Measurements from ENCODE around the gene AQR.
"Not testable (repeated sequence)": the region's sequence is repeated elsewhere in the genome, so short reads cannot be mapped to it uniquely, and the experiment has no call there.

Gene AQR

GRCh38 chr15:34941831-34942230 lies 27.7 kb downstream of the AQR start:
- H3K79me2 ChIP-seq (ENCODE audit: control insufficient read depth, low read length): no peaks in the 10 kb centered on the region
- H3K9me2 ChIP-seq (replicated peaks; ENCODE audit: control insufficient read depth, low read length): no peaks in the 10 kb centered on the region
- H3K27me3 ChIP-seq (ENCODE audit: control insufficient read depth, low read length): no peaks in the 10 kb centered on the region
- no peaks in the 10 kb centered on the region for H3F3A ChIP-seq (ENCODE audit: control insufficient read depth, insufficient read depth)
- peaks cover 62% of the 10 kb centered on the region for H3K36me3 ChIP-seq (ENCODE audit: control insufficient read depth, low read length)
- H3K27ac ChIP-seq (ENCODE audit: low read depth, low read length): no peak overlapping the region
- TF ChIP-seq EZH2phosphoT487 (IDR thresholded peaks at IDR 0.05; ENCODE audit: borderline replicate concordance, low read length) (no peak), CTCF (IDR thresholded peaks at IDR 0.05; ENCODE audit: low read depth, low read length, poor library complexity, severe bottlenecking) (no peak)
- H4K20me1 ChIP-seq (ENCODE audit: control insufficient read depth, insufficient read depth, low read depth, low read length): no peaks in the 10 kb centered on the region
- H3K4me3 ChIP-seq (ENCODE audit: low read length): no peak overlapping the region
- no peak overlapping the region for H3K4me2 ChIP-seq (ENCODE audit: low read length)
- no peaks in the 10 kb centered on the region for H3K9me3 ChIP-seq (ENCODE audit: control insufficient read depth, insufficient read depth, low read length)
- no peaks in the 10 kb centered on the region for H3K4me1 ChIP-seq (ENCODE audit: control insufficient read depth, low read length)

DNA sequence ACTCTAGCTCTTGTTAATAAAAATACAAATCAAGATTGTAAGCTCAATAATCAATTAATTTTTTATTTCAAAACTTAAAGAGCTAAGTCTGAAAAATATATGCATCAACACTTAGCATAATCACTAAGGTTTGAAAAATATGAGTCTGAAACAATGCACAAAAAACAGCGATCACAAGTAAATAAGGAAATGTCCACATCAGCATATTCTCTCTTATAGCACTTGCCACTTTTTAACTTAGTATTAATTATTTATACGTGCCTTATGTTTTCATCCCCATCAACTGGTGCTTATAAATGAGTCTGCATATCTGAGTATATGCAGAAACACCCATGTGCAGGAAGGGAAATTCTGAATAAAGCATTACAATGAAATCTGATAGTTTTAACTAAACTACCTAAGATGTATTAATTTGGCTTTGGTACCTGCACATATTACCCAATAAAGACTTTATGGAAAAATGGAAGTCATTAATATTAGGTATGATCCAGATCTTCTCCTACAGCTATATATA lies 28.3 kb downstream of the AQR start:
- Histone ChIP-seq H3F3A (ENCODE audit: control insufficient read depth, insufficient read depth) (no peaks in the 10 kb centered on the region), H3K36me3 (ENCODE audit: control insufficient read depth, low read length) (peaks cover 63% of the 10 kb centered on the region), H4K20me1 (ENCODE audit: control insufficient read depth, insufficient read depth, low read depth, low read length) (no peaks in the 10 kb centered on the region), H3K79me2 (ENCODE audit: control insufficient read depth, low read length) (no peaks in the 10 kb centered on the region), H3K27ac (ENCODE audit: low read depth, low read length) (no peak overlapping the region), H3K9me2 (replicated peaks; ENCODE audit: control insufficient read depth, low read length) (no peaks in the 10 kb centered on the region), H3K4me1 (ENCODE audit: control insufficient read depth, low read length) (no peaks in the 10 kb centered on the region), H3K4me2 (ENCODE audit: low read length) (no peak overlapping the region), H3K4me3 (ENCODE audit: low read length) (no peak overlapping the region), H3K9me3 (ENCODE audit: control insufficient read depth, insufficient read depth, low read length) (no peaks in the 10 kb centered on the region), H3K27me3 (ENCODE audit: control insufficient read depth, low read length) (no peaks in the 10 kb centered on the region)
- TF ChIP-seq CTCF (IDR thresholded peaks at IDR 0.05; ENCODE audit: low read depth, low read length, poor library complexity, severe bottlenecking): no peak

GRCh38 chr15:34933432-34933975 lies 36.0 kb downstream of the AQR start:
- Histone ChIP-seq H3K9me3 (ENCODE audit: control insufficient read depth, insufficient read depth, low read length) (no peaks in the 10 kb centered on the region), H3K4me1 (ENCODE audit: control insufficient read depth, low read length) (no peaks in the 10 kb centered on the region), H3K4me3 (ENCODE audit: low read length) (no peak overlapping the region), H3K4me2 (ENCODE audit: low read length) (no peak overlapping the region), H3F3A (ENCODE audit: control insufficient read depth, insufficient read depth) (no peaks in the 10 kb centered on the region), H4K20me1 (ENCODE audit: control insufficient read depth, insufficient read depth, low read depth, low read length) (no peaks in the 10 kb centered on the region), H3K36me3 (ENCODE audit: control insufficient read depth, low read length) (peaks cover 71% of the 10 kb centered on the region), H3K27me3 (ENCODE audit: control insufficient read depth, low read length) (no peaks in the 10 kb centered on the region), H3K27ac (ENCODE audit: low read depth, low read length) (no peak overlapping the region), H3K79me2 (ENCODE audit: control insufficient read depth, low read length) (no peaks in the 10 kb centered on the region), H3K9me2 (replicated peaks; ENCODE audit: control insufficient read depth, low read length) (no peaks in the 10 kb centered on the region)
- TF ChIP-seq EZH2phosphoT487 (IDR thresholded peaks at IDR 0.05; ENCODE audit: borderline replicate concordance, low read length): no peak
- no peak for TF ChIP-seq CTCF (IDR thresholded peaks at IDR 0.05; ENCODE audit: low read depth, low read length, poor library complexity, severe bottlenecking)

GRCh38 chr15:34928349-34928748 lies 41.2 kb downstream of the AQR start:
- not testable (repeated sequence) for H3K79me2 ChIP-seq (ENCODE audit: control insufficient read depth, low read length); H3K27ac ChIP-seq (ENCODE audit: low read depth, low read length); H3K4me2 ChIP-seq (ENCODE audit: low read length); H3K27me3 ChIP-seq (ENCODE audit: control insufficient read depth, low read length); H3K9me2 ChIP-seq (replicated peaks; ENCODE audit: control insufficient read depth, low read length); H4K20me1 ChIP-seq (ENCODE audit: control insufficient read depth, insufficient read depth, low read depth, low read length); H3F3A ChIP-seq (ENCODE audit: control insufficient read depth, insufficient read depth); H3K9me3 ChIP-seq (ENCODE audit: control insufficient read depth, insufficient read depth, low read length); H3K4me1 ChIP-seq (ENCODE audit: control insufficient read depth, low read length); H3K4me3 ChIP-seq (ENCODE audit: low read length)
- H3K36me3 ChIP-seq (ENCODE audit: control insufficient read depth, low read length): peaks cover 66% of the 10 kb centered on the region
